ENCODE data around the gene MYL6.
"Not testable (repeated sequence)": the region's sequence is repeated elsewhere in the genome, so short reads cannot be mapped to it uniquely, and the experiment has no call there.

Gene MYL6

DNA sequence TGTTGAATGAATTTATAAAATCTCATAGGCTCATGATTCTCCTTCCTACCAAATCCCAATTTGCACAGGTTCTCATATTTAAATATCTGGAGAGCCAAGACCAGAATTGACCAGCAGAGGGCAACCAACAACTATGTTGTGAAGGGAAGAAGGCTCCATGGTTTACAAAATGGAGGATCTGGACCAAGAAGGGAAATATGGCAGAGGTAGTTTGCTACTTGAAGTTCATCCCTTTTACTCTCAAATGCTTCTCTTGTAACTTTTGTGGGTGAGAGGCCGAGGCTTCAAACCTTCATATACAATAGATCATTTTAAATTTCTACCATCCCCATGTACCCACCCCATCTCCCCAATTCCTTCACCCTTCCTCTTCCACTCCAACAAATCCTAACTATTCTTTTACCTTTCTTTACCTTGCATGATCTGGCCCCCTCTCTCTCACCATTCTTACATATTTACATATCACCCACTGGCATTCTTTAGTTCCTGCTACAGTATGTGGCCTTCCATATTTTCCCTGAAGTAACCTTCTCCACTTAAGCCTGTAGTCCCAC is 34.9 kb downstream of the MYL6 start:
- TF ChIP-seq, protein P1, sequence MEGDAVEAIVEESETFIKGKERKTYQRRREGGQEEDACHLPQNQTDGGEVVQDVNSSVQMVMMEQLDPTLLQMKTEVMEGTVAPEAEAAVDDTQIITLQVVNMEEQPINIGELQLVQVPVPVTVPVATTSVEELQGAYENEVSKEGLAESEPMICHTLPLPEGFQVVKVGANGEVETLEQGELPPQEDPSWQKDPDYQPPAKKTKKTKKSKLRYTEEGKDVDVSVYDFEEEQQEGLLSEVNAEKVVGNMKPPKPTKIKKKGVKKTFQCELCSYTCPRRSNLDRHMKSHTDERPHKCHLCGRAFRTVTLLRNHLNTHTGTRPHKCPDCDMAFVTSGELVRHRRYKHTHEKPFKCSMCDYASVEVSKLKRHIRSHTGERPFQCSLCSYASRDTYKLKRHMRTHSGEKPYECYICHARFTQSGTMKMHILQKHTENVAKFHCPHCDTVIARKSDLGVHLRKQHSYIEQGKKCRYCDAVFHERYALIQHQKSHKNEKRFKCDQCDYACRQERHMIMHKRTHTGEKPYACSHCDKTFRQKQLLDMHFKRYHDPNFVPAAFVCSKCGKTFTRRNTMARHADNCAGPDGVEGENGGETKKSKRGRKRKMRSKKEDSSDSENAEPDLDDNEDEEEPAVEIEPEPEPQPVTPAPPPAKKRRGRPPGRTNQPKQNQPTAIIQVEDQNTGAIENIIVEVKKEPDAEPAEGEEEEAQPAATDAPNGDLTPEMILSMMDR (IDR thresholded peaks at IDR 0.05; ENCODE audit: low read depth, low read length), result peak; percentile 61
- H3K4me3 ChIP-seq (ENCODE audit: low read depth, low read length), result no peak overlapping the region

DNA sequence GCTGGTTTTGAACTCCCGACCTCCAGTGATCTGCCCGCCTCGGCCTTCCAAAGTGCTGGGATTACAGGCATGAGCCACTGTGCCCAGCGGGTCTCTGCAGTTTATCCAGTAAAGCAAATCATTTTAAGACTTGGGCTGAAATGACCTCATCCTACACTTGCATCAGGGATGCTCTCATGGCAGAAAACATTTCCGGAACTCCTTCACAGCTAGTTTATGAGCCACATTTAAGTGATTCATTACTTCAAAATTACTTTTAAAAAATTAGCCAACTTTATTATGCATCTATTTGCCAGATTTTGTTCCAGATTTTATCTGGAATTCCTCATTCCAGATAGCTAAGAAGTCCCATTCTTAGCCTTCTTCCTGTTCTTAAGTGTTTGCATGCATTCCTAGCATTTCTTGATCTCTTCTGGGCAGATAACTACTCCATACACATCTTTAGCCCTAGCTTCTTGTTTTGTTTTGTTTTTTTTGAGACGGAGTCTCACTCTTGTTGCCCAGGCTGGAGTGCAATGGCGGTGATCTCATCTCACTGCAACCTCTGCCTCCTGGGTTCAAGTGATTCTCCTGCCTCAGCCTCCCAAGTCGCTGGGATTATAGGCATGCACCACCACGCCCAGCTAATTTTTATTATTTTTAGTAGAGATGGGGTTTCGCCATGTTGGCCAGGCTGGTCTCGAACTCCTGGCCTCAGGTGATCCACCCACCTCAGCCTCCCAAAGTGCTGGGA is 38.8 kb downstream of the MYL6 start:
- H3K4me3 ChIP-seq (ENCODE audit: low read depth, low read length), result not testable (repeated sequence)

DNA sequence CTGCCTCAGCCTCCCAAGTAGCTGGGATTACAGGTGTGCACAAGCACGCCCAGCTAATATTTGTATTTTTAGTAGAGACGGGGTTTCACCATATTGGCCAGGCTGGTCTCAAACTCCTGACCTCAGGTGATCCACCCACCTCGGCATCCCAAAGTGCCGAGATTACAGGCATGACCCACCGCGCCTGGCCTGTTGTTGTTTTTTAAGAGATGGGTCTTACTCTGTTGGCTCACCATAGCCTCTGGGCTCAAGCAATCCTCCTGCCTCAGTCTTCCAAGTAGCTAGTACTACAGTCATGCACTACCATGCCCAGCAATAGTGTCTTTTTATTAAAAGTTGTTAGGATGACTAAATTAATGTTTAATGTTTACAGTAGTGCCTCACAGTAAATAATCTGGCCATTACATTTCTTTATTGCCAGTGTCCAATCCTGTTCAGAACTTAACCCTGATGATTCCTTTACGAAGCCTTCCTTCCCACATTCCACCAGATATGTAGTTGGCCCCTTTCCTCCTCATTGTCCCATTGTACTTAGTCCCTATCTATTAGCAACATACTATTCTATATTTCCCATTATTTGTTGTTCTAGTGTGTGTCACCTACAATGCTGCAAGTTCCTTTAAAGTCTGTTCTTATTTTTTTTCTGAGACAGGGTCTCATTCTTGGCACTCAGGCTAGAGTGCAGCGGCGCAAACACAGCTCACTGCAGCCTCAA is 39.9 kb downstream of the MYL6 start:
- H3K4me3 ChIP-seq (ENCODE audit: low read depth, low read length), result no peak overlapping the region
- TF ChIP-seq, protein P1 (IDR thresholded peaks at IDR 0.05; ENCODE audit: low read depth, low read length), result no peak

DNA sequence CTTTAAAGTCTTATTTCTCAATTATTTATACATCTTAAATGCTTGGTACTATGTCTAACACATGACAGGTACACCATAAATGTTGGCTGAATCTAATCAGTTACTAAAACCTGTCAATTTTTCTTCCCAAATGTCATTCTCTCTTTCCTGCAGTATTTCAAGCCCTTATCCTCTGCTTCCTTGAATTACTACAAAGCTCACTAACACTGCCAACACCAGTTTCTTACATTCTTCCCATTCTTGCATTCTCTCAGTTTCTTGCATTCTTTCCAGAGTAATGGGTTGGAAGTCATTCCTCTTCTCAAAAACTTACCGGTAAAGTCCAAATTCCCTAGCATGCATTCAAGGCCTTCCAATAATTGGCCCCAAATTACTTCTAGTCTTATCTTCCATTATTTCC is 40.7 kb downstream of the MYL6 start:
- TF ChIP-seq, protein P1 (IDR thresholded peaks at IDR 0.05; ENCODE audit: low read depth, low read length), result no peak
- H3K4me3 ChIP-seq (ENCODE audit: low read depth, low read length), result no peak overlapping the region

DNA sequence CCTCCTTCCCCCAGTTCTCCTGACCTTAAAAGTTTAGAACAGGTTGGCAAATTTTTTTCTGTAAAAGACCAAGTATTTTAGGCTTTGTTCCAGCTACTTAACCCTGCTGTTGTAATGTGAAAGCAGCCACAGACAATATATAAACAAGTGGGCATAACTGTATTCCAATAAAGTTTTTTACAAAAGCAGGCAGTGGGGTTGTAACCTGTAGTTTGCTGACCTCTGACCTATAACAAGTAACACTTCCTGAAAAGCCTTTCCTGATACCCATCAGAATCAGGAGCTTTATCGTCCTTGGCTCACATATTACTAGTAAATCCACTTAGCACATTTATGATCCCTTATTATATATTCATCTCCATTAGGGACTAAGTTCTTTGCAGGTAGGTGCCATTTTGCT is 44.2 kb downstream of the MYL6 start:
- no peak overlapping the region for H3K4me3 ChIP-seq (ENCODE audit: low read depth, low read length)
- TF ChIP-seq, protein P1 (IDR thresholded peaks at IDR 0.05; ENCODE audit: low read depth, low read length), result no peak

DNA sequence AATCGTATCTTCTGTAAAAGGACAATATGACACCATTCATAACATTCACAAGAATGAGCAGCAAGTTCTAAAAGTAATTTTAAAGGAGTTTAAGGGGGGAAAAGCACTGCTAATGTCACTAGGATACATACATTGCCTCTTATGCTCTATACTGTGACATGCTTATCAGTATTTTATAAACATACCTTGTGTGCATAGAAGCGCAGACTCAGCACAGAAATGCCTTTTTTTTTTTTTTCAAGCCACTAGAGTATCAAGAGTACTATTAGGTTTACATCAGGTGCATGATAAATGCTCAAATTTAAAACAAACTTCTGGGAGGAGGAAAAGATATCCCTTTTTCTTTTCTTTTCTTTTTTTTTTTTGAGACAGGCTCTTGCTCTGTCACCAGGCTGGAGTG is 44.7 kb downstream of the MYL6 start:
- TF ChIP-seq, protein P1 (IDR thresholded peaks at IDR 0.05; ENCODE audit: low read depth, low read length), result no peak
- H3K4me3 ChIP-seq (ENCODE audit: low read depth, low read length), result no peak overlapping the region

DNA sequence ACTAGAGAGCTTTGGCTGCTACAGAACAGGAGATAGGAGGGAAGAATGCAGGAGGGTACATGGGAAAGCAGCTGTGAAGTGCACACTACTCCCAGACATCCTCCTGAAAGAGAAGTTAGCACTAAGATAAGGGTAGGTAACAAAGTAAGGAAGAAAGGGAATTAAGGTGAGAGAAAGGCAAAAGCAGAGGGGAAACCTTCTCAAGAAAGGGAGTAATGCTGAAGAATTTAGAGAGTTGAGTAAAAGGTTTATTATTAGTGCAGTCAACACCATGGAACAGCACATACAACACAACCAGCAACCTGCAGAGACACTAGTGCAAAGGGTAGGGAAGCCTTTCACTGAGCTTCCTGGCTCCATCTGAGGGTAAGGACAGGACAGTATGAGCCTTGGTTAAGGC is 46.1 kb downstream of the MYL6 start:
- TF ChIP-seq, protein P1 (IDR thresholded peaks at IDR 0.05; ENCODE audit: low read depth, low read length), result no peak
- H3K4me3 ChIP-seq (ENCODE audit: low read depth, low read length), result no peak overlapping the region
